Measurements from ENCODE around the gene TAGLN2. TPM values are rescaled to one million over a fixed set of nuclear protein-coding genes. Genes with fewer than 3 reads are reported as not detected.

TAGLN2 gene
- total RNA-seq (2022) (464 and 483 TPM in 2 replicates), Bru-seq, nascent RNA (percentile 96 among the genes with signal in this experiment), BruChase-seq, experiment 1, labeled RNA remaining after a 6-hour chase (percentile 98 among the genes with signal in this experiment), BruChase-seq, experiment 2, labeled RNA remaining after a 2-hour chase (percentile 95 among the genes with signal in this experiment)
- long read RNA-seq, transcript TAGLN2-203 (5 exons, 1,604 nt), result major isoform, 697 of 840 reads
- long read RNA-seq, transcript TAGLN2-201 (5 exons, 709 nt), result minor isoform, 6 of 840 reads
- long read RNA-seq, partial matches to known transcripts, result 68 of 840 reads
- long read RNA-seq, other reads (novel, unspliced or antisense), result 67 of 840 reads

DNA sequence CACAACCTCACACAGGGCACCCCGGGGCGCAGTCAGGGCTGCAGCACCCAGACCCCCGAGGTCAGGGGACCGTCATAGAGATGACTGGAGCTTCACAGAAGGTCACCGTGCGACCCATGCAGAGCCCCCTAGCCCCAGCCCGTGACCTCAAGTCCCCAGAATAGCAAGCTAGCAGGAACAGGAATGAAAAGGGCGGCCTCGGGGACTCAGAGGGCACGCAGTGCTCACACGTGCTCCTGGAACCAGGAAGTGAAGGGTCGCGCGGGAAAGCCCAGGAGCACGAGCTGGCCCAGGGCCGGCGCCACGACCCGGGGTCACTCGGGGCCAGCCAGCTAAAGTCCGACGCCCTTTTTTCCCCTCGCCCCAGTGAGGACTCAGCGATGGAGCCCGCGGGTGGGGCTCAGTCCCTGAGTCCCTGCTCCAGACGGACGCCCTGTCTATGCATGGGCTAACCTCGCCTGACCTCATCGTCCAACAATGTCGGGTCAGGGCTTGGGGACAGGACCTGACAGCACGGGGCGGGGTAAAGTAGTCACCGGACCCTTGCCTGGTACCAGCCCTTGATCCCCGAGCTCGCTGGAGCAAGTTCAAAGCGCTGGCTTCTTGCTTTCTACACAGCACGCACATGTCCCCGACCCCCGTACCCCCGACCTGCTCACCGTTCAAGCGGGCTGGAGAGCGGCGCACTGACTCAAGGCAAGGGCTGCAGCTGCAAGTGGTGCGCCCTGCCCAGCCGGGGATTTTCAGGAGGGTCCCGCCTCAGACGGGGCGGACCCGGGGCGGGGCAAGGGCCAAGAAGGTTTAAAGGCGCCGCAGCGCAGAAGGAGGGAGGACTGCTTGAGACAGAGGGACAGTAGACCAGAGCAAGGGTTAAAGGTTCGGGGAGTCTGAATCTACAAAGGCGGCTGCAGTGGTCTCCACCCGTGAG is at the start of gene TAGLN2:
TSS of gene TAGLN2 (minus strand) at position 717 of the 928 bp plus-strand sequence. CDS start 4,998 bp downstream, outside the sequence.
- POLR2A ChIA-PET, result interaction anchor here (0.5 to 4.5 kb wide), 39 partner anchors 9 to 1106 kb away, joined by 3 to 62 read pairs (median 4); partner anchors contain the start of genes DUSP23, PEX19 and PIGM
- CTCF ChIA-PET, result interaction anchor here (0.6 to 52.4 kb wide), 20 partner anchors 8 to 905 kb away, joined by 3 to 1675 read pairs (median 4); no protein-coding TSS in a partner anchor
- no peaks in the 10 kb centered on the region for H3K9me3 Mint-ChIP-seq (ENCODE audit: unreplicated experiment)
- peaks cover 45% of the 10 kb centered on the region for H3K4me1 Mint-ChIP-seq (ENCODE audit: insufficient read depth, unreplicated experiment)
- intact Hi-C loops (cut with micrococcal nuclease), result loop anchor here (1.0 to 5.0 kb wide), 2 partner anchors 36 to 327 kb away; no protein-coding TSS in a partner anchor
- H3K27me3 Mint-ChIP-seq (ENCODE audit: insufficient read depth, unreplicated experiment), result no peaks in the 10 kb centered on the region
- peak within 1 kb of the TSS; percentile 99 for H3K27ac Mint-ChIP-seq (ENCODE audit: low read depth, unreplicated experiment)
- peaks cover 32% of the 10 kb centered on the region for H3K36me3 Mint-ChIP-seq (ENCODE audit: insufficient read depth, unreplicated experiment)
- peak; percentile 97 for DNase-seq (ENCODE audit: unreplicated experiment)
- TF ChIP-seq, protein P1, sequence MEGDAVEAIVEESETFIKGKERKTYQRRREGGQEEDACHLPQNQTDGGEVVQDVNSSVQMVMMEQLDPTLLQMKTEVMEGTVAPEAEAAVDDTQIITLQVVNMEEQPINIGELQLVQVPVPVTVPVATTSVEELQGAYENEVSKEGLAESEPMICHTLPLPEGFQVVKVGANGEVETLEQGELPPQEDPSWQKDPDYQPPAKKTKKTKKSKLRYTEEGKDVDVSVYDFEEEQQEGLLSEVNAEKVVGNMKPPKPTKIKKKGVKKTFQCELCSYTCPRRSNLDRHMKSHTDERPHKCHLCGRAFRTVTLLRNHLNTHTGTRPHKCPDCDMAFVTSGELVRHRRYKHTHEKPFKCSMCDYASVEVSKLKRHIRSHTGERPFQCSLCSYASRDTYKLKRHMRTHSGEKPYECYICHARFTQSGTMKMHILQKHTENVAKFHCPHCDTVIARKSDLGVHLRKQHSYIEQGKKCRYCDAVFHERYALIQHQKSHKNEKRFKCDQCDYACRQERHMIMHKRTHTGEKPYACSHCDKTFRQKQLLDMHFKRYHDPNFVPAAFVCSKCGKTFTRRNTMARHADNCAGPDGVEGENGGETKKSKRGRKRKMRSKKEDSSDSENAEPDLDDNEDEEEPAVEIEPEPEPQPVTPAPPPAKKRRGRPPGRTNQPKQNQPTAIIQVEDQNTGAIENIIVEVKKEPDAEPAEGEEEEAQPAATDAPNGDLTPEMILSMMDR (IDR thresholded peaks at IDR 0.05; ENCODE audit: unreplicated experiment), result no peak
- peak within 1 kb of the TSS; percentile 81 for H3K4me3 Mint-ChIP-seq (ENCODE audit: unreplicated experiment)
- BruUV-seq (replicated peaks), result TSS peak; percentile 54

DNA sequence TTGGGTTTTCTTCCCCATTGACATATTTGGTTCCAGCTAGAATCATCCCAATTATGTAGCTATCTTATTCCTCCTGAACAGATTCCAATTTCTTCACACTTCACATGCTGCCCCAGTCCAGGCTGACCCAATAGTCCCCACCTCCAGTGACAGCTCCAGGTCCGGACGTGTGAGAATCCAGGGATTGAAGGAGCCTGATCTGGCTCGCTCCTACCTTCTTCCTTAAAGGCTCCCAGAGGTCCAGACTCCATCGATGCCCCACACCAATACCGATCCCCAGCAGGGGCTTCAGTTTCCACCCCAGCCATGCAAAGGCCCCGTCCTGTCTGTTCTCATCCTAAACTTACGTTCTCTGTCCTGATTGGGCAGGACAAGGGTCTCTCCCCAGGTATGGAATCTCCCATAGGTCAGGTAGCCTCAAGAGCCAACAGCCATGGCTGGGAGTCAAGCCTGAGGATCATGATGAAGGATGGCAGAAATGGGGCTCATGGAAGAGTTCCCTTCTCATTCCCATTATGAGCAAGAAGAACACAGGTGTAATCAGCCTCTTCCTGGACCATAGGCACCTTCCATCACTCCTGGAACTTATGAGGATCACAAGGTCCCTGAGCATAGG is 49.2 kb upstream of the TAGLN2 start:
- ChIA-PET CTCF (interaction anchor here (0.7 to 7.5 kb wide), 2 partner anchors 32 to 81 kb away, joined by 3 to 72 read pairs; no protein-coding TSS in a partner anchor), POLR2A (interaction anchor here (1.0 kb wide), 1 partner anchor 16 kb away, joined by 3 read pairs; no protein-coding TSS in a partner anchor)
- Mint-ChIP-seq H3K27ac (ENCODE audit: low read depth, unreplicated experiment) (no peak overlapping the region), H3K36me3 (ENCODE audit: insufficient read depth, unreplicated experiment) (peaks cover 12% of the 10 kb centered on the region), H3K4me3 (ENCODE audit: unreplicated experiment) (no peak overlapping the region), H3K9me3 (ENCODE audit: unreplicated experiment) (no peaks in the 10 kb centered on the region), H3K27me3 (ENCODE audit: insufficient read depth, unreplicated experiment) (no peaks in the 10 kb centered on the region), H3K4me1 (ENCODE audit: insufficient read depth, unreplicated experiment) (no peaks in the 10 kb centered on the region)
- intact Hi-C loops (cut with micrococcal nuclease), result no loop called here
- no peak for DNase-seq (ENCODE audit: unreplicated experiment)
- TF ChIP-seq, protein P1 (IDR thresholded peaks at IDR 0.05; ENCODE audit: unreplicated experiment), result no peak
- no TSS peak for BruUV-seq (replicated peaks)

DNA sequence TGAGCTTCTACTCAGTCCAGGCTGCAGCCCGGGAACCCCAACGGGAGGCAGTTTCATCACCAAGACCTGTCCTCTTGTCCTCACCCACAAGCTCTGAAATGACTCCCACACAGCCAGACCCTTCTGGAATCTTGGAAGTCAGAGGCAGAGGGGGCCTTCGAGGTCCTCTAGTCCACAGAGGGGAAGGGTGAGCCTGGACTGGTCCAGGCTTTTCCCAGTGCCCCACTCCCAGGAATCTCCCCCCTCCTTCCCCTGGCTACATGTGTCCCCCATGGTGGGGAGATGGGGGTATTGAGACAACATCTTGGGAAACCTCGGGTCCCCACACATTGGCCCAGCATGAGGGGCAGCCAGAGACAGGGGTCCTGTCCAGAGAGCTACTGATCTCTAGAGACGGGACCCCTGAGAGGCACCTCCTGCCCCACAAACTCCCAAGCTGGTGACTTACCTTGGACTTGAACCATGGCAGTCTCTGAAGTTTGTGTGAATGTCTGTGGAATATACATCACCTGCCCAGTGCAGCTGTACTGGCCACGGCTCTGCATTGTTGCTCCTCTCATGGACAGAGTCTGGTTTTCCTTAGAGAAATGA is 48.1 kb upstream of the TAGLN2 start:
- TF ChIP-seq, protein P1 (IDR thresholded peaks at IDR 0.05; ENCODE audit: unreplicated experiment), result no peak
- H3K27me3 Mint-ChIP-seq (ENCODE audit: insufficient read depth, unreplicated experiment), result no peaks in the 10 kb centered on the region
- ChIA-PET POLR2A (interaction anchor here (1.0 kb wide), 1 partner anchor 17 kb away, joined by 3 read pairs; no protein-coding TSS in a partner anchor), CTCF (interaction anchor here (1.2 to 7.5 kb wide), 3 partner anchors 18 to 37 kb away, joined by 10 to 72 read pairs (median 34); no protein-coding TSS in a partner anchor)
- H3K36me3 Mint-ChIP-seq (ENCODE audit: insufficient read depth, unreplicated experiment), result peaks cover 11% of the 10 kb centered on the region
- no peak for DNase-seq (ENCODE audit: unreplicated experiment)
- no peak overlapping the region for H3K4me3 Mint-ChIP-seq (ENCODE audit: unreplicated experiment)
- BruUV-seq (replicated peaks), result no TSS peak
- H3K27ac Mint-ChIP-seq (ENCODE audit: low read depth, unreplicated experiment), result no peak overlapping the region
- no peaks in the 10 kb centered on the region for H3K4me1 Mint-ChIP-seq (ENCODE audit: insufficient read depth, unreplicated experiment)
- intact Hi-C loops (cut with micrococcal nuclease), result no loop called here
- no peaks in the 10 kb centered on the region for H3K9me3 Mint-ChIP-seq (ENCODE audit: unreplicated experiment)
